T47D (cell line): Measurements from ENCODE around the gene RPS6KA2.

Experiments
- DNase-seq, 2 experiments: peaks; one replicate each; pipeline versions ENCODE4 v3.0.0 to v3.0.0-alpha.2; 2011 to 2012; ENCODE audit warnings: low read depth in 1 of 2, low spot score in 1 of 2
- JUND ChIP-seq: IDR thresholded peaks from 2 replicates; pipeline ENCODE4 v1.6.1; 2012; ENCODE audit warnings: low read depth
- in situ Hi-C: cut with HindIII; loops from 2 replicates; pipeline ENCODE4 v1.10.0; 2016; ENCODE audit warnings: low sequenced_read_pairs, low pct_unique_long_range_greater_than_20kb

Gene RPS6KA2

GRCh38 chr6:166436195-166437139, 190.6 kb downstream of the RPS6KA2 start:
- in situ Hi-C loops: no loop called here
- no peak for TF ChIP-seq JUND
- DNase-seq: no peak

- in situ Hi-C loops: no loop called here
- no peak for TF ChIP-seq JUND
- DNase-seq: no peak
Measured at GRCh38 chr6:166435574-166435973, 191.5 kb downstream of the RPS6KA2 start.

DNA sequence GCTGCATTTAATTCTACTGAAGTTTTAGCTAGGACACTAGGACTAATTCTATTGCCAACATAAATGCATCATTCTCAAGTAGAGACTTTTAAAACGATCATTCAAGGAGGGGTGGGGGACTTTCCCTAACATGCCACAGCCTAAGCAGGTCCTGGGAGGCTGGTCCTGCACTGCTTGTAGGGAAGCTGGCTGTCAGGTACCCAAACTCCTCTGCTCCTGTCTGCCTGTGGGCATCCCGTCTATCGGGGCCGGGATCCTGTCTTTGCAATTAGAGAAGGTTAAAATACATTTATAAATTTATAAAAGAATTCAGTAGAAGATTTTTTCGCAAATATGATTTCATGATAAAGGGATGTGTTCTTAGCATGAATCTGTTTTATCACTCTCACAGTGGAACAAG, 192.7 kb downstream of the RPS6KA2 start:
- DNase-seq: no peak
- no peak for TF ChIP-seq JUND
- in situ Hi-C loops: no loop called here

GRCh38 chr6:166433096-166433495, 194.0 kb downstream of the RPS6KA2 start:
- in situ Hi-C loops: no loop called here
- TF ChIP-seq JUND: no peak
- no peak for DNase-seq

- in situ Hi-C loops: no loop called here
- no peak for TF ChIP-seq JUND
- no peak for DNase-seq
Measured at GRCh38 chr6:166430269-166430668, 196.8 kb downstream of the RPS6KA2 start.

GRCh38 chr6:166424431-166424830, 202.6 kb downstream of the RPS6KA2 start:
- no peak for TF ChIP-seq JUND
- in situ Hi-C loops: no loop called here
- no peak for DNase-seq

- no peak for TF ChIP-seq JUND
- in situ Hi-C loops: no loop called here
- DNase-seq: no peak
Measured at GRCh38 chr6:166423781-166424180, 203.3 kb downstream of the RPS6KA2 start.

- no peak for DNase-seq
- in situ Hi-C loops: no loop called here
- no peak for TF ChIP-seq JUND
Measured at GRCh38 chr6:166423051-166423745, 203.9 kb downstream of the RPS6KA2 start.

- in situ Hi-C loops: no loop called here
- TF ChIP-seq JUND: no peak
- no peak for DNase-seq
Measured at GRCh38 chr6:166422201-166422940, 204.7 kb downstream of the RPS6KA2 start.

- DNase-seq: peak in 1 of 2 experiments; percentile 78
- no peak for TF ChIP-seq JUND
- in situ Hi-C loops: no loop called here
Measured at GRCh38 chr6:166420351-166420750, 206.7 kb downstream of the RPS6KA2 start.

DNA sequence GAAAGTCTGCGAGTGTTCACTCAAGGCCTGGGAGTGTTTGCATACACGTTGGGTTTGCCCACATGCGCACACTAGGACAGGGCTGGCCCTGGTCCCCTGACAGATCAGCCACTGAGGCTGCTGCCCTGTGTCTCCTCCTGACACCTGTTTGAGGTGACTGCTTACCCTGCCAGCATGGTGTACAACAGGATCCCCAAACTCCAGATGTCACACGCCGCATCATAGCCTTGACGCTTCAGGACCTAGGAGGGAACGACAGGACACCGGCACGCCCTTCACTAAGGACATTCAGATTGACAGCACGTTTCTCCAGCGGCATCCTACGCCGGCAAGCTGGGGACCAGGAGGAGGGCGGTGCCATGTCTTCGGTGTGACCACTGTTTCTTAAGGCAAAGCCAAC, 207.3 kb downstream of the RPS6KA2 start:
- DNase-seq: no peak
- no peak for TF ChIP-seq JUND
- in situ Hi-C loops: no loop called here

- in situ Hi-C loops: no loop called here
- no peak for TF ChIP-seq JUND
- DNase-seq: no peak
Measured at GRCh38 chr6:166419286-166419685, 207.8 kb downstream of the RPS6KA2 start.
